ENCODE data around the gene ZNF532.

GRCh38 chr18:58891776-58892175 is 27.1 kb downstream of the ZNF532 start:
- no peak for TF ChIP-seq EZH2 (optimal IDR thresholded peaks at IDR 0.05; ENCODE audit: low read depth, low read length)
- TF ChIP-seq CTCF (IDR thresholded peaks at IDR 0.05; ENCODE audit: low read length): no peak
- TF ChIP-seq EZH2phosphoT487 (IDR thresholded peaks at IDR 0.05; ENCODE audit: low read length): no peak
